Type B pancreatic cell (in vitro differentiated cells): ENCODE data around the gene AKR1B15. TPM values are rescaled to one million over a fixed set of nuclear protein-coding genes. Genes with fewer than 3 reads are reported as not detected.

Experiments
- DNase-seq: peaks from one replicate; pipeline ENCODE4 v3.0.0; 2021; ENCODE audit warnings: mixed read lengths; ENCODE audit not compliant: unreplicated experiment; ENCODE audit errors: extremely low spot score
- H3K27ac Mint-ChIP-seq: 2 replicates; pipeline ENCODE4 v1.8.0; 2021; ENCODE audit warnings: mild to moderate bottlenecking, mixed read lengths
- H3K27me3 Mint-ChIP-seq: 2 replicates; pipeline ENCODE4 v1.8.0; 2021; ENCODE audit warnings: mixed read lengths
- H3K36me3 Mint-ChIP-seq: 2 replicates; pipeline ENCODE4 v1.8.0; 2021; ENCODE audit warnings: mixed read lengths
- H3K4me1 Mint-ChIP-seq: one replicate; pipeline ENCODE4 v1.8.0; 2021; ENCODE audit warnings: mixed read lengths; ENCODE audit not compliant: unreplicated experiment
- H3K4me3 Mint-ChIP-seq: 2 replicates; pipeline ENCODE4 v1.8.0; 2021; ENCODE audit warnings: mild to moderate bottlenecking, mixed read lengths
- H3K9me3 Mint-ChIP-seq: 2 replicates; pipeline ENCODE4 v1.8.0; 2021; ENCODE audit warnings: mixed read lengths
- CTCF ChIP-seq: fragments of 200-600 bp; sonication (generic); conservative IDR thresholded peaks from 2 replicates; pipeline ENCODE4 v1.5.0; 2021; ENCODE audit warnings: antibody characterized with exemption, mild to moderate bottlenecking
- total RNA-seq: library from RNA; stranded (reverse); gene quantifications from 2 replicates; pipeline ENCODE4 v1.2.1, GENCODE V29; 2021; ENCODE audit warnings: low replicate concordance

Gene AKR1B15
- total RNA-seq, 1 donor from 2014 or later = 0.63 TPM

GRCh38 chr7:134527979-134528371, 20.9 kb upstream of the AKR1B15 start:
- no peaks in the 10 kb centered on the region for H3K27me3 Mint-ChIP-seq
- no peak for DNase-seq
- no peak for TF ChIP-seq CTCF

GRCh38 chr7:134528749-134529148, 20.2 kb upstream of the AKR1B15 start:
- H3K4me3 Mint-ChIP-seq = no peak overlapping the region
- H3K27ac Mint-ChIP-seq = no peak overlapping the region
- no peaks in the 10 kb centered on the region for H3K9me3 Mint-ChIP-seq
- no peak for DNase-seq
- TF ChIP-seq CTCF = no peak
- H3K36me3 Mint-ChIP-seq = no peaks in the 10 kb centered on the region
- H3K27me3 Mint-ChIP-seq = no peaks in the 10 kb centered on the region
- H3K4me1 Mint-ChIP-seq = peaks cover 26% of the 10 kb centered on the region

More at GRCh38 chr7:134527979-134528371, 20.9 kb upstream of the AKR1B15 start:
- Mint-ChIP-seq H3K27ac (no peak overlapping the region), H3K9me3 (no peaks in the 10 kb centered on the region), H3K4me1 (peaks cover 19% of the 10 kb centered on the region), H3K36me3 (no peaks in the 10 kb centered on the region), H3K4me3 (no peak overlapping the region)

- no peak for DNase-seq
- Mint-ChIP-seq H3K4me3 (no peak overlapping the region), H3K9me3 (no peaks in the 10 kb centered on the region), H3K27ac (no peak overlapping the region), H3K4me1 (peaks cover 26% of the 10 kb centered on the region), H3K27me3 (no peaks in the 10 kb centered on the region), H3K36me3 (no peaks in the 10 kb centered on the region)
- TF ChIP-seq CTCF = no peak
These were observed 18.4 kb upstream of the AKR1B15 start for GRCh38 chr7:134530460-134530859.

- no peak for DNase-seq
- Mint-ChIP-seq H3K36me3 (no peaks in the 10 kb centered on the region), H3K4me1 (peaks cover 22% of the 10 kb centered on the region), H3K9me3 (no peaks in the 10 kb centered on the region), H3K4me3 (no peak overlapping the region), H3K27ac (peak overlapping the region; percentile 22), H3K27me3 (no peaks in the 10 kb centered on the region)
- no peak for TF ChIP-seq CTCF
These were observed 16.5 kb upstream of the AKR1B15 start for GRCh38 chr7:134532180-134532953.

- no peaks in the 10 kb centered on the region for H3K9me3 Mint-ChIP-seq
- no peaks in the 10 kb centered on the region for H3K27me3 Mint-ChIP-seq
- TF ChIP-seq CTCF = no peak
These were observed 16.0 kb upstream of the AKR1B15 start for GRCh38 chr7:134532954-134533218.

More at GRCh38 chr7:134532954-134533218, 16.0 kb upstream of the AKR1B15 start:
- no peak for DNase-seq
- Mint-ChIP-seq H3K4me1 (peaks cover 20% of the 10 kb centered on the region), H3K4me3 (no peak overlapping the region), H3K36me3 (no peaks in the 10 kb centered on the region), H3K27ac (peak overlapping the region; percentile 22)
